Nephron (organoid): ENCODE results near the gene RNF112.

Experiments
- H3K27ac Mint-ChIP-seq, 3 experiments: 2 replicates each; pipeline ENCODE4 v1.8.0; 2020; ENCODE audit warnings: mixed read lengths in 3 of 3, mild to moderate bottlenecking in 2 of 3, moderate library complexity in 1 of 3
- H3K27me3 Mint-ChIP-seq: 2 replicates; pipeline ENCODE4 v1.8.0; 2021; ENCODE audit warnings: low read depth, mild to moderate bottlenecking, moderate library complexity, mixed read lengths
- H3K36me3 Mint-ChIP-seq: 2 replicates; pipeline ENCODE4 v1.8.0; 2020; ENCODE audit warnings: low read depth, mixed read lengths
- H3K4me1 Mint-ChIP-seq: 2 replicates; pipeline ENCODE4 v1.8.0; 2020; ENCODE audit warnings: mixed read lengths
- H3K4me3 Mint-ChIP-seq, 3 experiments: 2 replicates each; pipeline ENCODE4 v1.8.0; 2020; ENCODE audit warnings: mild to moderate bottlenecking in 3 of 3, mixed read lengths in 3 of 3, moderate library complexity in 2 of 3
- H3K9me3 Mint-ChIP-seq: 2 replicates; pipeline ENCODE4 v1.8.0; 2020; ENCODE audit warnings: mixed read lengths
- TF ChIP-seq, protein P1 (sequence below), 3 experiments: fragments of 200-600 bp; sonication (generic); IDR thresholded peaks; one replicate each; pipeline ENCODE4 v1.5.0; 2021; ENCODE audit warnings: antibody characterized with exemption in 3 of 3; ENCODE audit not compliant: unreplicated experiment in 3 of 3

Gene RNF112

DNA sequence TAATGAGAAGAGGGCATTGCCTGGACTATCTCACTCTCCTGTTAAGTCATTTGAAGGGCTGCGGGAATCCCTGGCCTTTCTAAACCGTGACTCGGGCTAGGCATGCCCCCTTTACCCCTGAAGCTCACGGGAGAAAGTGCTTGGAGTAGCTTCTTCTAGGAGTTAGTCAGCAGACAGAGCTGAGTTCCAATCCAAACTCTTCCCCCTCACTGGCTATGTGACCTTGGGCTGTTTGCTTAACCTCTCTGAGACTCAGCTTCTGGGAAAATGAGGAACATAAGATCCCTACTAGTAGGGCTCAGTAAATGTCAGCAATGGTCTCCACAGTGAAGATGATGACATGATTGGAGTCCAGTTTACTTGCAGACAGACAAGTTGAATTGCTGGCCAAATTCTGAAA is 42.8 kb upstream of the RNF112 start:
- Mint-ChIP-seq H3K4me3 (no peak overlapping the region), H3K27ac (no peak overlapping the region), H3K9me3 (no peaks in the 10 kb centered on the region), H3K4me1 (peaks cover 25% of the 10 kb centered on the region), H3K36me3 (no peaks in the 10 kb centered on the region), H3K27me3 (no peaks in the 10 kb centered on the region)
- TF ChIP-seq, protein P1, sequence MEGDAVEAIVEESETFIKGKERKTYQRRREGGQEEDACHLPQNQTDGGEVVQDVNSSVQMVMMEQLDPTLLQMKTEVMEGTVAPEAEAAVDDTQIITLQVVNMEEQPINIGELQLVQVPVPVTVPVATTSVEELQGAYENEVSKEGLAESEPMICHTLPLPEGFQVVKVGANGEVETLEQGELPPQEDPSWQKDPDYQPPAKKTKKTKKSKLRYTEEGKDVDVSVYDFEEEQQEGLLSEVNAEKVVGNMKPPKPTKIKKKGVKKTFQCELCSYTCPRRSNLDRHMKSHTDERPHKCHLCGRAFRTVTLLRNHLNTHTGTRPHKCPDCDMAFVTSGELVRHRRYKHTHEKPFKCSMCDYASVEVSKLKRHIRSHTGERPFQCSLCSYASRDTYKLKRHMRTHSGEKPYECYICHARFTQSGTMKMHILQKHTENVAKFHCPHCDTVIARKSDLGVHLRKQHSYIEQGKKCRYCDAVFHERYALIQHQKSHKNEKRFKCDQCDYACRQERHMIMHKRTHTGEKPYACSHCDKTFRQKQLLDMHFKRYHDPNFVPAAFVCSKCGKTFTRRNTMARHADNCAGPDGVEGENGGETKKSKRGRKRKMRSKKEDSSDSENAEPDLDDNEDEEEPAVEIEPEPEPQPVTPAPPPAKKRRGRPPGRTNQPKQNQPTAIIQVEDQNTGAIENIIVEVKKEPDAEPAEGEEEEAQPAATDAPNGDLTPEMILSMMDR (IDR thresholded peaks at IDR 0.05; ENCODE audit: unreplicated experiment in 3 of 3) = no peak

DNA sequence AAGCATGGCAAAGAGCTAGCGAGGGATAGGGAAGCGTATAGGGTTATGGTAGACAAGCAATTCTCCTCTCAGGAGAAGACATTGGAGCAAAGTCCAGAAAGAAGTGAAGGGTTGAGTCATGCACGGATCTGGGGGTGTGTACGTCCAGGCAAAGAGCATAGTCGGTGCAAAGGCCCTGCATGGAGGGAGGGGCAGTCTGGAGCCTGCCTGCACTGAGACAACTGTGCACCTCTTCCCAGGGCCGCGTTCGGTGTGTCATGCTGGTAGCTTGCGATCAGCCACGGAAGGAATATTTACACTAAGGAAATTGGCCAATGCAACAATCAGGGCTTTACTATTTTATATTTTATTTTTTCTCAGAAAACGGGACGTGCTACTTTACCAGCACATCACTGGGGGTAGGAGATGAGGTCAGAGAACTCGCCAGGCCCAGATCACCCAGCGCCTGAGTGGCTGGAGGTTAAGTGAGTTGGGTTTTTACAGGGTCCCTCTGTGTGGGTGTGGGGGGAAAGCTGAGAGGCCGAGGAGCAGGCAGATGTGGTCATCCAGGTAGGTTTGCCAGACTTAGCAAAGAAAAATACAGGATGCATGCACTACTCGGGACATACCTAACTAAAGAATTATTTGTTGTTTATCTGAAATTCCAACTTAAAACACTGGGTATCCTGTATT is 41.8 kb upstream of the RNF112 start:
- no peaks in the 10 kb centered on the region for H3K36me3 Mint-ChIP-seq
- no peaks in the 10 kb centered on the region for H3K27me3 Mint-ChIP-seq
- peaks cover 15% of the 10 kb centered on the region for H3K4me1 Mint-ChIP-seq
- H3K27ac Mint-ChIP-seq = no peak overlapping the region
- TF ChIP-seq, protein P1 (IDR thresholded peaks at IDR 0.05; ENCODE audit: unreplicated experiment in 3 of 3) = no peak
- H3K9me3 Mint-ChIP-seq = no peaks in the 10 kb centered on the region
- no peak overlapping the region for H3K4me3 Mint-ChIP-seq

DNA sequence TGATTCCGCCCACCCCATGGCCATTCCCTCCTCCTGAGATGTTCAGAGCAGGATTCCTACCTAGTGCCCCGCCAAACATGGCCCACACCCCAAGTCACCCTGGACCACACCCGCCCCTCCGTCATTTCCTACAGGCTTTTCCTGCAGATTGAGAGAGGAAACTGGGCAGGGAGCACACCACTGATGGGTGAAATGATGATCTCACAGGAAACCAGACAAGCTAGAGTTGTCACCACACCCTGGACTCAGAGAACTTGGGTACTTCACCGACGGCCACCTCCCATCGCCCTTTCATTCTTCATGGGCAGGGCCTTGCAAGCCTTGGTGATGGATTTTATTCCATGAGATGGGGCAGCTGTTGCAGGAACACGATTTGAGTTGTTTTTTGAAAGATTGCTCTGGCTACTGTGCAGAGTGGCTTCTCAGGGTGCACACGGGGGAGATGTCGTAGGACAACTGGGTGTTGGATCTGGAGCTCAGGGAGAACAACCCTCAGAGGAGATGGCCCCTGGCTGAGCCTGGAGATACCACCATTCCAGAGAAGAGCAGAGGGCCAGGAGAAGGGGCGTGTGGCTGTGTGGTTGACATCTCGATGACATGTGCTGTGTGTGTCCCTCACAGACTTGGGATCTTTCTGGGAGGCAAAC is 41.1 kb upstream of the RNF112 start:
- Mint-ChIP-seq H3K36me3 (no peaks in the 10 kb centered on the region), H3K9me3 (no peaks in the 10 kb centered on the region), H3K4me3 (no peak overlapping the region), H3K27me3 (no peaks in the 10 kb centered on the region), H3K4me1 (peaks cover 9% of the 10 kb centered on the region), H3K27ac (no peak overlapping the region)
- TF ChIP-seq, protein P1 (IDR thresholded peaks at IDR 0.05; ENCODE audit: unreplicated experiment in 3 of 3) = no peak

DNA sequence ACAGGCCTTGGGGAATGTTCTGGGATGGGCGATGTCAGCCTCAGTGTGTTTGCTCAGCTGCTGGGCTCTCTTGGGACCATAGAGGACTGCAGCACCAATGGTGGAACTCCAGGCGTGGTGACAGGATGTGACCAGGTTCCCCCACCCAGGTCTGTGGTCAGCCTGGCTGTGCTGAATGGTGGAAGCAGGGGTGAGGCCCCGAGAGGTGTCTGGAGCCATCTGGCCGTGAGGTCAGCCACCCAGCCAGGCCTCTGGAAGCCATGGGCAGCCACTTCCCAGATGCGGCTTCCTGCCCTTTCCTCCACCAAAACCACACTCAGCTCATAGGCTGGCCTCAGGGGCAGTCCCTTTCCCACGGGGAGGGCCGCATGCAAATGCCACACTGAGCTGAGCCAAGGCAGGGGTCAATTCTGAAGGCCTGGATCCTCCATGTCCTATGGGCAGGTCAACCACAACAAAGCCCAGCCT is 40.5 kb upstream of the RNF112 start:
- H3K27ac Mint-ChIP-seq = no peak overlapping the region
- no peaks in the 10 kb centered on the region for H3K36me3 Mint-ChIP-seq
- peaks cover 7% of the 10 kb centered on the region for H3K4me1 Mint-ChIP-seq
- H3K9me3 Mint-ChIP-seq = no peaks in the 10 kb centered on the region
- no peaks in the 10 kb centered on the region for H3K27me3 Mint-ChIP-seq
- H3K4me3 Mint-ChIP-seq = no peak overlapping the region
- TF ChIP-seq, protein P1 (IDR thresholded peaks at IDR 0.05; ENCODE audit: unreplicated experiment in 3 of 3) = no peak

DNA sequence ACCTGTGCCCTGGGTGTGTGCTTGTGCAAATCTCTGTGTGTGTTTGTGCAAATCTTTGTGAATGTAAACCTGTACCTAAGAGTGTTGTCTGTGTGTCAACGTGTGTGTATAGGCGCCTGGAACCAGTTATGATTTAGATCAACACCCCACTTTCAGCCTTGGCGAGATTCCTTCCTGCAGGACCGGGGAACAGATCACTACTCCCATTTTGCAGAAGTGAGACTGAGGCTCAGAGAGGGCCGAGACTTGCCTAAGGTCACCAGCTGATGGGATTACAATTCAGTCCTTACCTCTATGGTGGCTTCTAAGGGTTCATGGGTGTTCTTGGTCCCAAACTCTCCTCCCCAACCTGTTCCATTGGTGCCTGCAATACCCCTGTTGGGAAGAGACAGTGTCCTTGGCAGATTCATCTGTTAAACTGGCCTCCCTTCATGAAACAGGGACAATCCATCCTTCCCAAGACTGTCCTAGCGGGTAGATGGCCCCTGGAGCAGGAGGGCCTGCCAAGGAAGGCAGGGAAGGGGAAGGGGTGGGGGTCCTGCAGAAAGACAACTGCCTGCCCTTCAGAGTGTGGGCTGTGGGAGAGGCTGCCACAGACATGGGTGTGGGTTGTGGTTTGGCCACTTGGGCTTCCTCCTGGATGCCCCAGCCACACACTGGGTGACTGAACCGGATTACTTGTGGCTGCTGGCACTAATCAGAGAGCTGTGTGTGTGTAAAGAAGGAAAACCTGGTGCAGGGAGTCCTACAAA is 39.6 kb upstream of the RNF112 start:
- H3K9me3 Mint-ChIP-seq = no peaks in the 10 kb centered on the region
- no peak overlapping the region for H3K4me3 Mint-ChIP-seq
- TF ChIP-seq, protein P1 (IDR thresholded peaks at IDR 0.05; ENCODE audit: unreplicated experiment in 3 of 3) = no peak
- H3K27ac Mint-ChIP-seq = peak overlapping the region in 1 of 3 experiments; percentile 59
- H3K36me3 Mint-ChIP-seq = no peaks in the 10 kb centered on the region
- peaks cover 5% of the 10 kb centered on the region for H3K4me1 Mint-ChIP-seq
- H3K27me3 Mint-ChIP-seq = no peaks in the 10 kb centered on the region
